Caco-2 (cell line): ENCODE results near the gene BHLHE40. TPM values are rescaled to one million over a fixed set of nuclear protein-coding genes. Genes with fewer than 3 reads are reported as not detected.

Experiments used
- BruUV-seq: library from RNA; stranded (reverse); fragments of 400-500 nt; replicated peaks from 2 replicates; lab custom pipeline; 2021; lab: Mats Ljungman, UMichigan
- CTCF ChIA-PET: fragments of 300-600 bp; sonication (Branson Sonifier 250); formaldehyde crosslinking; loops from one replicate; lab custom pipeline; 2022; ENCODE audit warnings: antibody characterized with exemption; lab: Charles Lee
- POLR2A ChIA-PET: fragments of 300-600 bp; sonication (Branson Sonifier 250); formaldehyde crosslinking; loops from one replicate; lab custom pipeline; 2022; ENCODE audit warnings: antibody characterized with exemption; lab: Charles Lee
- DNase-seq, 2 experiments: peaks; one replicate each; pipeline versions ENCODE4 v3.0.0 to v3.0.0-alpha.2; 2020 to 2022
- H3K27me3 ChIP-seq: replicated peaks from 2 replicates; pipeline ENCODE4 v1.6.0; 2011; ENCODE audit warnings: low read length; ENCODE audit not compliant: control insufficient read depth, insufficient read depth
- H3K36me3 ChIP-seq: 2 replicates; pipeline ENCODE4 v1.5.1; 2011; ENCODE audit warnings: low read length; ENCODE audit not compliant: control insufficient read depth, insufficient read depth
- H3K4me1 ChIP-seq: fragments of 250-450 bp; sonication (Bioruptor Pico); 2 replicates; pipeline ENCODE4 v1.5.1; 2020; ENCODE audit warnings: mild to moderate bottlenecking
- H3K4me3 ChIP-seq: 2 replicates; pipeline ENCODE4 v1.5.1; 2011; ENCODE audit warnings: low read depth, mild to moderate bottlenecking, control low read depth, low read length
- H3K9me3 ChIP-seq: fragments of 250-450 bp; sonication (Bioruptor Pico); 2 replicates; pipeline ENCODE4 v1.5.1; 2020; ENCODE audit warnings: mild to moderate bottlenecking, moderate library complexity
- H3K27ac Mint-ChIP-seq: one replicate; pipeline ENCODE4 v1.8.0; 2022; ENCODE audit warnings: mixed read lengths; ENCODE audit not compliant: unreplicated experiment
- H3K27me3 Mint-ChIP-seq: one replicate; pipeline ENCODE4 v1.8.0; 2022; ENCODE audit warnings: mixed read lengths; ENCODE audit not compliant: insufficient read depth, unreplicated experiment
- H3K36me3 Mint-ChIP-seq: one replicate; pipeline ENCODE4 v1.8.0; 2022; ENCODE audit warnings: mild to moderate bottlenecking, mixed read lengths; ENCODE audit not compliant: insufficient read depth, unreplicated experiment
- H3K4me1 Mint-ChIP-seq: one replicate; pipeline ENCODE4 v1.8.0; 2022; ENCODE audit warnings: low read depth, mixed read lengths; ENCODE audit not compliant: unreplicated experiment
- H3K4me3 Mint-ChIP-seq: one replicate; pipeline ENCODE4 v1.8.0; 2022; ENCODE audit warnings: mild to moderate bottlenecking, moderate library complexity, mixed read lengths; ENCODE audit not compliant: unreplicated experiment
- H3K9me3 Mint-ChIP-seq: one replicate; pipeline ENCODE4 v1.8.0; 2022; ENCODE audit warnings: mixed read lengths; ENCODE audit not compliant: unreplicated experiment
- CTCF ChIP-seq, 2 experiments: fragments of 200-600 bp in 1 of 2; IDR thresholded peaks; 1 replicate in 1 of 2; 2 replicates in 1 of 2; pipeline versions ENCODE4 v1.5.1 to v1.8.0; 2011 to 2022; ENCODE audit warnings: antibody characterized with exemption in 1 of 2, control low read depth in 1 of 2, inconsistent platforms in 1 of 2, low read depth in 1 of 2, low read length in 1 of 2, mild to moderate bottlenecking in 1 of 2, moderate library complexity in 1 of 2; ENCODE audit not compliant: insufficient read depth in 1 of 2, severe bottlenecking in 1 of 2, unreplicated experiment in 1 of 2
- intact Hi-C: fragments of 100-400 bp; cut with micrococcal nuclease; formaldehyde crosslinking; loops from one replicate; pipeline ENCODE4 v1.10.0; 2022; ENCODE audit not compliant: unreplicated experiment
- total RNA-seq: library from RNA; stranded (reverse); gene quantifications from 2 replicates; pipeline ENCODE4 v1.2.3, GENCODE V29; 2022

Gene BHLHE40
- total RNA-seq, 1 experiment from 2014 or later, result 8.5 TPM

GRCh38 chr3:5022966-5023776 lies 43.9 kb downstream of the BHLHE40 start:
- peaks cover 36% of the 10 kb centered on the region for H3K4me1 Mint-ChIP-seq
- intact Hi-C loops, result loop anchor here (2.0 kb wide), 1 partner anchor 36 kb away; no protein-coding TSS in a partner anchor
- peak overlapping the region; percentile 23 for H3K4me3 Mint-ChIP-seq
- CTCF ChIA-PET, result interaction anchor here (0.6 to 1.2 kb wide), 2 partner anchors 19 to 311 kb away, joined by 4 to 5 read pairs; no protein-coding TSS in a partner anchor
- Histone ChIP-seq H3K4me3 (no peak overlapping the region), H3K9me3 (no peaks in the 10 kb centered on the region), H3K4me1 (peaks cover 30% of the 10 kb centered on the region), H3K36me3 (no peaks in the 10 kb centered on the region), H3K27me3 (no peaks in the 10 kb centered on the region)
- H3K27ac Mint-ChIP-seq, result peak overlapping the region; percentile 79
- DNase-seq, result peak; percentile 73 to 88
- TSS peak; percentile 29 for BruUV-seq
- H3K36me3 Mint-ChIP-seq, result peaks cover 5% of the 10 kb centered on the region
- POLR2A ChIA-PET, result interaction anchor here (0.8 kb wide), 1 partner anchor 44 kb away, joined by 3 read pairs; no protein-coding TSS in a partner anchor
- no peak for TF ChIP-seq CTCF (IDR thresholded peaks at IDR 0.05; ENCODE audit: insufficient read depth in 1 of 2, low read depth in 1 of 2, low read length in 1 of 2, severe bottlenecking in 1 of 2, unreplicated experiment in 1 of 2)
- no peaks in the 10 kb centered on the region for H3K27me3 Mint-ChIP-seq
- H3K9me3 Mint-ChIP-seq, result no peaks in the 10 kb centered on the region

- Histone ChIP-seq H3K36me3 (no peaks in the 10 kb centered on the region), H3K9me3 (no peaks in the 10 kb centered on the region), H3K4me1 (peaks cover 27% of the 10 kb centered on the region), H3K4me3 (no peak overlapping the region), H3K27me3 (no peaks in the 10 kb centered on the region)
- BruUV-seq, result TSS peak; percentile 90
- DNase-seq, result no peak
- H3K27me3 Mint-ChIP-seq, result no peaks in the 10 kb centered on the region
- H3K9me3 Mint-ChIP-seq, result no peaks in the 10 kb centered on the region
- peak overlapping the region; percentile 79 for H3K27ac Mint-ChIP-seq
- ChIA-PET POLR2A (interaction anchor here (0.8 kb wide), 1 partner anchor 45 kb away, joined by 3 read pairs; no protein-coding TSS in a partner anchor), CTCF (interaction anchor here (0.6 kb wide), 1 partner anchor 510 kb away, joined by 3 read pairs; no protein-coding TSS in a partner anchor)
- peaks cover 35% of the 10 kb centered on the region for H3K4me1 Mint-ChIP-seq
- intact Hi-C loops, result loop anchor here (2.0 kb wide), 1 partner anchor 37 kb away; no protein-coding TSS in a partner anchor
- TF ChIP-seq CTCF (IDR thresholded peaks at IDR 0.05; ENCODE audit: insufficient read depth in 1 of 2, low read depth in 1 of 2, low read length in 1 of 2, severe bottlenecking in 1 of 2, unreplicated experiment in 1 of 2), result no peak
- H3K4me3 Mint-ChIP-seq, result no peak overlapping the region
- peaks cover 5% of the 10 kb centered on the region for H3K36me3 Mint-ChIP-seq
Observed at GRCh38 chr3:5023777-5024346, 44.6 kb downstream of the BHLHE40 start.

- CTCF ChIA-PET, result interaction anchor here (0.6 to 1.8 kb wide), 6 partner anchors 9 to 417 kb away, joined by 3 to 8 read pairs (median 4); partner anchors contain the start of gene BHLHE40
- Mint-ChIP-seq H3K4me3 (peak overlapping the region; percentile 88), H3K9me3 (no peaks in the 10 kb centered on the region), H3K27ac (peak overlapping the region; percentile 93), H3K36me3 (peaks cover 5% of the 10 kb centered on the region), H3K27me3 (no peaks in the 10 kb centered on the region), H3K4me1 (peaks cover 32% of the 10 kb centered on the region)
- no peaks in the 10 kb centered on the region for H3K9me3 ChIP-seq
- H3K27me3 ChIP-seq, result no peaks in the 10 kb centered on the region
- TF ChIP-seq CTCF (IDR thresholded peaks at IDR 0.05; ENCODE audit: insufficient read depth in 1 of 2, low read depth in 1 of 2, low read length in 1 of 2, severe bottlenecking in 1 of 2, unreplicated experiment in 1 of 2), result no peak
- no peaks in the 10 kb centered on the region for H3K36me3 ChIP-seq
- H3K4me1 ChIP-seq, result peaks cover 27% of the 10 kb centered on the region
- BruUV-seq, result no TSS peak
- intact Hi-C loops, result loop anchor here (1.0 kb wide), 2 partner anchors 48 to 315 kb away; no protein-coding TSS in a partner anchor
- DNase-seq, result no peak
- POLR2A ChIA-PET, result no interaction called here
- 0 out of 2 replicates have a peak overlapping the region, but pooled peaks have one; percentile 48 for H3K4me3 ChIP-seq
Observed at GRCh38 chr3:5026046-5026362, 46.8 kb downstream of the BHLHE40 start.
